ENCODE data around the gene MTREX.

- TF ChIP-seq, protein P1, sequence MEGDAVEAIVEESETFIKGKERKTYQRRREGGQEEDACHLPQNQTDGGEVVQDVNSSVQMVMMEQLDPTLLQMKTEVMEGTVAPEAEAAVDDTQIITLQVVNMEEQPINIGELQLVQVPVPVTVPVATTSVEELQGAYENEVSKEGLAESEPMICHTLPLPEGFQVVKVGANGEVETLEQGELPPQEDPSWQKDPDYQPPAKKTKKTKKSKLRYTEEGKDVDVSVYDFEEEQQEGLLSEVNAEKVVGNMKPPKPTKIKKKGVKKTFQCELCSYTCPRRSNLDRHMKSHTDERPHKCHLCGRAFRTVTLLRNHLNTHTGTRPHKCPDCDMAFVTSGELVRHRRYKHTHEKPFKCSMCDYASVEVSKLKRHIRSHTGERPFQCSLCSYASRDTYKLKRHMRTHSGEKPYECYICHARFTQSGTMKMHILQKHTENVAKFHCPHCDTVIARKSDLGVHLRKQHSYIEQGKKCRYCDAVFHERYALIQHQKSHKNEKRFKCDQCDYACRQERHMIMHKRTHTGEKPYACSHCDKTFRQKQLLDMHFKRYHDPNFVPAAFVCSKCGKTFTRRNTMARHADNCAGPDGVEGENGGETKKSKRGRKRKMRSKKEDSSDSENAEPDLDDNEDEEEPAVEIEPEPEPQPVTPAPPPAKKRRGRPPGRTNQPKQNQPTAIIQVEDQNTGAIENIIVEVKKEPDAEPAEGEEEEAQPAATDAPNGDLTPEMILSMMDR (IDR thresholded peaks at IDR 0.05): no peak
- no peak for TF ChIP-seq POLR2A (IDR thresholded peaks at IDR 0.05)
Measured at GRCh38 chr5:55446640-55447351, 139.0 kb downstream of the MTREX start.

Measured in Peyer's patch (tissue), 4 donors.